Activated CD4-positive, CD25-positive, alpha-beta regulatory T cell (primary cell): Measurements from ENCODE around the gene KLRB1.
A peak's percentile ranks its signal among the peaks of the same experiment; 100 is the strongest.
"Not testable (repeated sequence)": the region's sequence is repeated elsewhere in the genome, so short reads cannot be mapped to it uniquely, and the experiment has no call there.

Experiments
- DNase-seq, 4 experiments: peaks; one replicate each; lab custom pipeline; 2025; lab: John Stamatoyannopoulos, UW

The KLRB1 gene

DNA sequence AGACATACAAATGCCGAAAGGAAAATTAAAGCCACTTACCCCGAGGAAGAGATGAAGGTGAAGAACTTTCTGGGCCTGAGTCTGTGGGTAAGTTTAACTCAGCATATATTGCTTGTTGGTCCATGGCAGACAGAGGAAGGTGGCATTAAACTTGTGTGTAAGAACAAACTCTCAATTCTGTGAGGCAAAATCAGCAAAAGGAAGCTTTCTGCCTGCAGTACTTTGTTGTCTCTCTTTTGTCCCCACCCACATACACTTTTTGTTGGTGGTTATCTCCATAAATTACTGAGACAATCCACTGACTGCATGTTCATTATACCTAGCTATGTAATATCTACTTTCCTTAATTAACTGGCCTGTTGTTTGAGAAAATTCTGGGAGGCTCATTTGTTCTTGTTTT is at the start of gene KLRB1:
Gene KLRB1, minus strand, starts transcription at position 201 of the 400 bp plus-strand sequence. Its CDS starts 77 bp downstream, at position 124.
- no peak for DNase-seq

DNA sequence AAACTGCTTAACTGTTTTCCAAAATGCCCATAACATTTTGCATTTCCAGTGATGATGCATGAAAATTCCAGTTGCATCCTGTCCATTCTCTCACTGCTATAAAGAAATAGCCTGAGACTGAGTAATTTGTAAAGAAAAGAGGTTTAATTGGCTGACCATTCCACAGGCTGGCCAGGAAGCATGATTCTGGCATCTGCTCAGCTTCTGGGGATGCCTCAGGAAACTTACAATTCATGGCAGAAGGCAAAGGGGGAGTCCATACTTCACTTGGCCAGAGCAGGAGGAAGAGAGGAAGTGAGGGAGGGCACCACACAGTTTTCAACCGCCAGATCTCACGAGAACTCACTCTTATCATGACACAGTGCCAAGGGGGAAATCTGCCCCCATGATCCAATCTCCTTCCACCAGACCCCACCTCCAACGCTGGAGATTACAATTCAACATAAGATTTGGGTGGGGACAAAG is 43.6 kb upstream of the KLRB1 start:
- DNase-seq: peak in 1 of 4 experiments; percentile 27

DNA sequence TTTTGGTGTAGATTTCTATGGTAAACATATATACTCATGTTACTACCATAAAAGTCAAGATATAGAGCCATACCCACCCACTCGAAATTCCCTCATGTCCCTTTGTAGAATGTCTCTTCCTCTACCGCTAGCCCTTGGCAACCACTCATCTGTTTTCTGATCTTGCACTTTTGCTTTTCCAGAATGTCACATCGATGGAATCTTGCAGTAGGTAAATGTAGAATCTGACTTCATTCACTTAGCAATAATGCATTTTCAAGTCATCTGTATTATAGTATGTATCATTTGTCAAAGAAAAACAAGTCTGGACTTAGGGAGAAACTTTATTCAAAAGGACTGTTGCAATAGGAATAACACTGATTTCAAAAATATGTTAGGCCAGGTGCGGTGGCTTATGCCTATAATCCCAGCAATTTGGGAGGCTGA is 42.4 kb upstream of the KLRB1 start:
- DNase-seq: no peak

DNA sequence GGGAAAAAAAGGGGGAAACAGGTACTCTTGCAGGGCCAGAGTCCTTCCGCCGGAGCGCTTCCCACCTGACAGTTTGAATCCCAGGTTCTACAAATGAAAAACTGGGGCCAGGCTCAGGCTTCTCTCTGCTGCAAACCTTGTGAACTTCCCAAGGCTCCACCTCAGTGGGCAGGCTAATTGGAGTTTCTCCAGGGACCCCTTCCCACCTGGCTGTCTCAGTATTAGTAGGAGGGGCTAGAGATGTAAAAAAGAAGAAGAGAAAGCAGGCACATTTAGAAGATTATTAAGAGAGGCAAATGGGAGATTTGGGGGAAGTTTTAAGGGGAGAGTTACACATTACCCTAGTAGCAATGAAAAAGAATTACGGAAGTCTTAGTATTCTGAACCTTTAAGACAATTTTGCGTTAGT is 41.8 kb upstream of the KLRB1 start:
- DNase-seq: no peak

DNA sequence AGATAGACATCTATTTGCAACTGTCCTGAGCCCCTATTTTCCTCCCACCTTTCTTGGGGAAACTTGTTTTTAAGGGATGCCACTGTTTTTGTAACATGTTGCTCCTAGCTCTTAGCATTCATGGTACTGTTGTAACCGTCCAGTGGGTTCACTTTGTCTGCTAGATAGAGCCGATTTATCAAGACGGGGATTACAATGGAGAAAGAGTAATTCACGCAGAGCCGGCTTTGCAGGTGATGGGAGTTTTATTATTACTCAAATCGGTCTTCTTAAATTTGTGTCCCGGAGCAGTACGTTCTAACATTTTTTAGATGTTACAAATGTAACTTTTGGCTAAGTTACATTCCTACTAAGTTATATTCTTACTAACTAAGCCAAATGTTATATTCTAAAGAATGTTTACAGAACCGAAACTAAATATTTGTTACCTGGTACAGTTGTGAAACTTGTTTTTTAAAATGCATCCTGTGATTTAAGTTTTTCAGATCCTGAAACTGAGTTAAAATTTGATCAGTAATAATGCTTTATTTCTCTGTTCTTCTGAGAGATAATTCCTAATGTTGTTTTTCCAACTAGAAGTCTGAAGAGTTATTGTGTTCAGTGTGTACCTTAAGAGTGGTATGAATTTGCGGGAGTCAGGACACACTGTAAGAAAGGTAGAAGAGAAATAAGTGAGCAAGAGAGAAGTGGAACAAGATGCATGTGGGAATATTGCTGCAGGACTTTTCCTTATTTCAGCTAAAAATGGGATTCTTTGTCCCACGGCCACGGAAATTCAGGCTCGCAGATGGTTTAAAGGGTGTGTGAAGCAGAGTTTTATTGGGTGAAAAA is 41.2 kb upstream of the KLRB1 start:
- DNase-seq: no peak

DNA sequence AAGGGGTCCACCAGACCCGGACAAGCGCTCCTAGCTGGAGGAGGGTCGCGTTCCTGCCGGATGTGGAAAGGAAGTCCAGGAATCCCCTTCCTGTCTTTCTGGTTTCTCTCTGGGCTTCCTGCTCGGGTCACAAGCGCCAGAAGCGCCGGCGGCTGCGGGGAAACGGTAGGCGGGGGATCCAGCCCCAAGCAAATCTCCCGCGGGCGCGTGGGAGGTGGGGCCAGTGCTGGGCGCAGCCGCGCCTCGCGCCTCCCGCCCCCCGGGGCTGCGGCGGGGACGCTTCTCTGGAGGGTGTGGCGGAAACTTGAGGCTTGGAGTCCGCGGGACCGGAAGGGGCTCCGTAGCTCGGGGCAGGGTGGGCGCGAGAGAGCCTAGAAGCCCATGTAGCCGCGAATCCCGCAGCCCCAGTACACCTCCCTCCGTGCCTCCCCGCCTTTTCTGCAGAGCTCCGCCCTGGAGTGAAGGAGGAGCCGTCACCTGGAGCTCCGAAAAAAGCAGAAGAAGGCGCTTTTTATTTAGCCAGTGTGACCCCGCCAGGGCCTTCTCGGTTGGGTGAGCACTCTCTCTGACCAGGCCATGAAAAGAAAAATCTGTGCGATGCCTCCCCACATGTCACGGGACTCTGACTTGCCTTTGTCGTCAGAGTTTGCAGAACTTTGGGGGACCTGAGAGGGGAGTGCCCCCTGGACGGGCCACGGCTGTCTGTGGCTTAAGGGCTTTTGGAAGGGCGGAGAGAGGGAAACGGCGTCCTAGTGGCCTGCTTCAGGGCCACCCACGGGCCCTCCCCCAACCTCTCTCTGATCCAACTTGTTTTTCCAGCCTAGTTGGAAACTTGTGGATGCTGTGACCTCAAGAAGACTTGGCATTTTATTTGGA is 40.3 kb upstream of the KLRB1 start:
- DNase-seq: peak; percentile 64 to 78 (median 75)

DNA sequence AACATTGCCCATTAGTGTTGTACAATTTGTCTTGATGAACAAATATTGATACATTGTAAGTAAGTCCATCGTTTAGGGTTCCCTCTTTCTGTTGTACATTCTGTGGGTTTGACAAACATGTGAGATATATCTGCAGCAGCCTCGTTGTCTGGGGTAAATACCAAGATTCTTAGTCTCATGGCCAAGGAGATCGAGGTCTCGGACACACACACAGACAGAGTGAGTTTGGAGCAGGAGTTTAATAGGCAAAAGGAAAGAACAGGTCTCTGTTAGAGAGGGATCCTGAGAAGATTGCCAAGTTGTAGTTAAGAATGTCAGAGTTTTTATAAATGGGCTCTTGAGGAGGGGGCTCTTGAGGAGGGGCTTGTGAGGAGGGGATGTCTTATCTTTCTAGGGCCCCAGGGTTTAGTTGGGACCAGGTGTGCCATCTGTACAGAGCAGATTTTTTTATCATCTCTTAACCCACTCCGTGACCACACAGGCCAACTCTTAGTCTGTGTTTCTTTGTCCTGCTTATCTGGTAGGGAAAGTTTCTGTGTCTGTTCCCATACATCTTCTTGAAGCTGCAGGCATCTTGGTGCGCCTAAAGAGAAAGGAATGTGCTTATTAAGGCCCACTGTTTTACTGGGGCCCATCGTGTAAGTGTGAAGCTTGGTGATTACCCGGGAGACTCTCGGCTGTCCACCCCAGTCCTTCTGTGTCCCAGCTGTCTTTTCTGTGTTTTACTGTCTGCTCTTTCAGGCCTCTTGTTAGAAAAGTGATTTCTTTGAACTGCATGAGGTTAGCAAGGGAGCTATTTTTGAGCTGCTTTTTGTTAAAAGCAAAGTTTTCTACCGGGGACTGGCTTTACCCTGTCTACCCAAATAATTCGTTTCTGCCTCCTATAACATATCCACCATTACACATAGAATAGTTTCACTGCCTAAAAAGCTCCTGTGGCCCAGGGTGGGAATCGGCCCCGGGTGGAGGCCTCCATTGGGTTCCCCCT is 39.4 kb upstream of the KLRB1 start:
- DNase-seq: no peak

DNA sequence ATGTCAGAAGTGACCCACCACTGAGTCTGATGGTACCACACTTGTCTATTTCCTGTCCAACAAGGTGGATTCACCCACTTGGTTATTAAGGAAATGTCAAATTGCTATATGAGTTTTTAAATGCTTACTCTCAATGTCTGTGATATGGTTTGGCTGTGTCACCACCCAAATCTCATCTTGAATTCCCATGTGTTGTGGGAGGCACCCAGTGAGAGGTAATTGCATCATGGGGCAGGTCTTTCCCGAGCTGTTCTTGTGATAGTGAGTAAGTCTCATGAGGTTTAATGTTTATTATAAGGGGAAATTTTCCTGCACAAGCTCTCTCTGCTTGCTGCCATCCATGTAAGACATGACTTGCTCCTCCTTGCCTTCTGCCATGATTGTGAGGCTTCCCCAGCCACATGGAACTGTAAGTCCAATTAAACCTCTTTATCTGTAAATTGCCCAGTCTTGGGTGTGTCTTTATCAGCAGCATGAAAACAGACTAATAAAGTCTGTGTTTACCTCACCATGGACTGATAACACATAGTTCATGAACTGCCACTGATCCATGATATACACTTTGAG is 37.4 kb upstream of the KLRB1 start:
- not testable (repeated sequence) for DNase-seq

DNA sequence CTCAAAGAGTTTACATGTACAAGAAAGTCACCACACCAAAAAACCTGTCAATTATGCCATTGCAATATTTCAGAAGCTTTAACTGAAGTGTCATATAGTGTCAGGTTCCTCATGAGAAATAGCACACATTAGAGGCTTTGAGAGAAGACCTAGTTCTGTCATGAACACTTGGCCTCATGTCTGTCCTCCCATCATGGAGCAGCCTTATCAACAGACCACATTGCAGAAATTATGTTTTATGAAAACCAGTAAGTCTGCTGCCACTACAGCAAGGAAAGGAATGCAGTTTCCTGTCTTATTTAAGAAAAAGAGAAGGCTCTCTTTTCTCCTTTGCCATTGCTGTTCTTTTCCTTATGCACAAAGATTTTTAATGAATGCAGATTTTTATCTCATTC is 35.5 kb upstream of the KLRB1 start:
- no peak for DNase-seq

DNA sequence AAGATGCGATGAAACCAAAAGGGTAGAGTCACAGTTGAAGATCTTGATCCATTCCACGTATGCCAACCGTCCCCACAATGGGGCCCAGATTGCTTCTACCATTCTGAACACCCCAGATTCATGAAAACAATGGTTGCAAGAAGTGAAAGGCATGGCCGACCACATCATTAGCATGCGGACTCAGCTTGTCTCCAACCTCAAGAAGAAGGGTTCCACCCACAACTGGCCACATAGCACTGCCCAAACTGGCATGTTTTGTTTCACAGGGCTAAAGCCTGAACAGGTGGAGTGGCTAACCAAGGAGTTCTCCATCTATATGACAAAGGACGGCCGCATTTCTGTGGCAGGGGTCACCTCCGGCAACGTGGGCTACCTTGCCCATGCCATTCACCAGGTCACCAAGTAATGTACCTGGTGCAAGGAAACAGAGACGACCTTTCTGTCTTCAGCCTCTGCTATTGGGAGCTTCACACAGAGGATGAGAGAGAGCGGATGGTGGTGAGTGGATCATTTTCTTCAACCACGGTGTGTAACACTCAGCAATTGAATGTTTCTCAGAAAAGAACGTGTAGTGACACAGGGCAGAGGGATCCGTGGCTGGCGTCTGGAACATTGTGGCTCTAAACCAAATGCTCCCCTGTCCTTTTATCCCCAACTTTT is 35.0 kb upstream of the KLRB1 start:
- no peak for DNase-seq

DNA sequence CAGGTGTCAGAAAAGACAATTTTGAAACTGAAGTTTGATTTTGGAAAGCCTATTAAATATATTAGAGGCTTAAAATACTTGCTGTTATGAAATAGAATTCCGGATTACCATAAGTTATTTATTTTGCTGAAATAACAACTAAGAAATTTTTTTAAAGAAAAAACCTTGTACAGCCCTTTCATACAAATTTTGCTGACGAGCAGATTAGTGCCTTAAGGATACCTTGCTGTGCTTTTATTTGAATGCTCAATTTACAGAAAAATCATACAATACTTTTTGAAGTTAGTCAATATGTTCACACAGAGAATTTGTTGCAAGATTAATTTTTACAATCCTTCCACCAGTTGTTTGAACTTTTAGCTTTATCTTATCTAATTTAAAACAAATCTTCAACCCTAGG is 32.3 kb upstream of the KLRB1 start:
- no peak for DNase-seq

DNA sequence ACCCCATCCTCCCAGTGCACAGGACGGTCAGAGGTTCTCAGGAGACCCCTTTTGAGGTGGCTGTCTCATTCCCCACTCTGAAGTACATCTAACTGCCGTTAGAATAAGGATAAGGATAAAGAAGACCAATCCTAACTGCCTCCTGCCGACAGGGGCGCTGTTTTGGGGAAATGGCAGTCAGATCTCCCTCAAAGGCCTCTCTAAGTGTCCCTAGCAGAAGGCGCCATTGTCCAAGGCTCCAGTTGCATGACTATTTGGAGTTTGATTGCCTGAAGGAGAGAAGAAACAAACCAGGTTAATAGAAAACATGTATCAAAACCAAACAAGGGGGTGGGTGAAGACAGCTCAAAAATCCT is 29.1 kb upstream of the KLRB1 start:
- DNase-seq: no peak

DNA sequence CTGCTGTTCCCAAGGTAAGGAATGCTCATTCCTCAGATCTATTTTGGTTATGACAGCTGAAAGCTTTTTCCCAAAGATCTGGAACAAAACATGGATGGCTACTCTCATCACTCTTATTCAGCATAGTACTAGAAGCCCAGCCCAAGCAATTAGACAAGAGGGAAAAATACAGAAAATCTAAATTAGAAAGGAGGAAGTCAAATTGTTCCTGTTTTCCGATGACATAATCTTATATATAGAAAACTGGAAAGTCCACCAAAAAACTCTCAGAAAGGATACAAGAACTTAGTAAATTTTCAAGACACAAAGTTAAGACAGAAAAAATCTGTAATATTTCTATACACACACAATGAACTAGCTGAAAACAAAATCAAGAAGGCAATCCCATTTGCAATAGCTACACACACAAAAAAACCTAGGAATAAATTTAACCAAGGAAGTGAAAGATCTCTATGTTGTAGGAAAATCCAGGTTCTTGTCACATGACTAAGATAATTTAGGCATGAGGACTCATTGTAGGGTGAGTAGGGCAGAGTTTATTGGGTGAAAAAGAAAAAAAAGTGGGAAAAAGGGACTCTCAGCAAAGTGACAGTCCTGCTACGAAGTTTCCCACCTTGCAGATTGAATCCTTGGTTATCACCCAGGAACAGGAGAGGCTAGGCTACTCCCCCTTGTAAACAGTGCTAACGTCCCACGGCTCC is 28.6 kb upstream of the KLRB1 start:
- no peak for DNase-seq

DNA sequence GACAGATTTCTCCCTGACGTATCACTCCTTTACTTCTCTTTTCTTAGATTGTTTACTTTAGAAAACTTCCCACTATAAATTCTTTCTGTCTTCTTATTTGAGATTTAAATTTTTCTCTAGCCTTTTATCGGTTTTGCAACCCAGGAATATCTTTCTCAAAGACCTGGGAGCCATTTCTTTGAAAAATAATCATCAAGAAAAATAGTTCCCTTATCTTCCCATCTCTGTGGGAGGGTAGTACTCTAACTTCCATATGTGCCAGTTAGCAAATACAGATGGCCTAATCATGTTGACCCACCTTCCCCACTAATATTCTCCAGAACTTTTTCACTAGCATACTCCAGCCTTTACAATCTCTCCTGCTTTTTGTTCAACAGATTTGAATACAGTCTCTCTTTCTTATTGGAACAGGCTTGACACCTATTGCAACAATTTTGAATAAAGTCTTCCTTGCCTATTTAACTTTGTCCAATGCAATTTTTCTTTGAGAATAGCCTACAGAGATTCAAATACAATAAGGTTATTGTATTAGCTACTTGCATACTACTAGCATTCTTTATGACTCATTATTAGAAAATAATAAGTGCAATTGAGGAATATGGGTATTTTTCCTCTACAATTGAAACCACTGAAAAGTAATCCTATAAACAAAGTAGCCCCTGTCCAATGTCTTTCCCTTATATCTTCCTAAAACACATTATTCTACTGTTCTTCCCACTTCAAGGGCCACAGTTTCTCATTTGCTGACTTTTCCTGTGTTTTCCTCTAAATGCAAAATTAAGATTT is 27.4 kb upstream of the KLRB1 start:
- no peak for DNase-seq

DNA sequence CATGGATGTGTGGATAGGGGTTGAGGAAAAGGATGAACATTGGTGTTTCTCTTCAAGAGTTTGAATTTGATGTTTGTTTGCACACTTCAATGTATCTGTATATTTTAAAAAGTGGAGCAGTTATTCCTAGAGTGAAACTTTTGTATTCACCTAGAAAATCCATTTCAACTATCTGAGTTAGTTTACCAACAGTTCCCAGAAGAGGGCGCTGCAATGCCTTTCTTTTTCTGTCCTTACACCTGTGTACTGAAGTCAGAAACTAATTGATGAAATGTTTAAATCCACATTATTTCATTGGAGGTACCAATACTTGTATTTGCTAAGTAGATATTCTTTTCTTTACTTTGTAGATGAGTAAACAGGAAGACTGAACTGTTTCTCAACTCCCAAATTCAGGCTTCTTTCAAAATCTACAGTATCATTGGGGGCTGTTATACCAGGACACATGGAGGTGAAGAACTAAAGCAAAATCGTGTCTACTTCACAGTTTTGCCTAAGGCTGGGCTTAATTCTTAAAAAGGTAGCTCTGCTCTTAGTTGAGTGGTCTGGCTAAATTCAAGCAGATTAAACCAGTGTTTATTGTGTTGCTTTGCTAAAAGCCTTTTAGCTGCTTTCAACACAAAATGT is 26.6 kb upstream of the KLRB1 start:
- DNase-seq: peak; percentile 52 to 71 (median 60)

DNA sequence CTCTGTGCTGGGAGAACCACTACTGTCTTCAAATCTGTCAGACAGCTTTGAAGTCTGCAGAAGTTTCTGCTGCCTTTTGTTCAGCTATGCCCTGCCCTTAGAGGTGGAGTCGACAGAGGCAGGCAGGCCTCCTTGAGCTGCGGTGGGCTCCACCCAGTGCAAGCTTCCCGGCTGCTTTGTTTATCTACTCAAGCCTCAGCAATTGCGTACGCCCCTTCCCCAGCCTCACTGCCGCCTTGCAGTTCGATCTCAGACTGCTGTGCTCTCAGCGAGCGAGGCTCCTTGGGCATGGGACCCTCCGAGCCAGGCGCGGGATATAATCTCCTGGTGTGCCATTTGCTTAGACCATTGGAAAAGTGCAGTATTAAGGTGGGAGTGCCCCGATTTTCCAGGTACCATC is 25.1 kb upstream of the KLRB1 start:
- DNase-seq: no peak

DNA sequence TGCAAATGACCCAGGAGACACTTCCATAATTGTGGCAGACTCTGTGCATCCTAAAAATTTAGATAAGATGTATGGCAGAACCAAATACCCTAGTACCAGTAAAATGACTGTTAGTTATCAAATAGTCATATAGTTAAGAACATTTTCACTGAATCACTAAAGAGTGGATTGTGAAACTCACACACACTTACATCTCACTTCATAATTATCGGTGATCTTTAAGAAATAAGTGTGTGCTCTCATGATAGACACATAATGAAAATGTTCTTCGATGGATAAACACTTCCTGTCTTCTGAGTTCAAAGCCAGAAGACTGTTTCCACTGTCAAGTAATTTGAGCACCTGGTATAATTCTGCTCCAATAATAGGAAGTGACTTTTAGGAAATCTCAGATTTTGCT is 19.1 kb upstream of the KLRB1 start:
- DNase-seq: no peak

DNA sequence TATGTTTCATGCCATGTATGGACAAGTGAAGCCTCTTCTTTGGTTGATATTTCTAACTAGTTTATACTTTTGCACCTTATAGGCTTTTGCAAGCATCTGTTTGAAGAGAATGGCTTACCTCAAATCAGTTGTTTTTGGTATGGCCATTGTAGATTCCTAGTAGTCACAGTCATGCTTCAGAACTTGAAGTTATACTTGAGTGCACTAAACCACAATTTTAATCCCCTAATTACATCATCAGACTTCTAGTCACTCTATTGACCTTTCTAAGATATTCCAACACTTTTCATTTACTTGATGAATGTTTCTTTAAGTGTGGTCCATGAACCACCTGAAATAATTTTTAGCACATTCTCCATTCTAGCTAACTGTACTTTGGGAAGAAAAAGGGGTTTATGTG is 18.6 kb upstream of the KLRB1 start:
- no peak for DNase-seq

DNA sequence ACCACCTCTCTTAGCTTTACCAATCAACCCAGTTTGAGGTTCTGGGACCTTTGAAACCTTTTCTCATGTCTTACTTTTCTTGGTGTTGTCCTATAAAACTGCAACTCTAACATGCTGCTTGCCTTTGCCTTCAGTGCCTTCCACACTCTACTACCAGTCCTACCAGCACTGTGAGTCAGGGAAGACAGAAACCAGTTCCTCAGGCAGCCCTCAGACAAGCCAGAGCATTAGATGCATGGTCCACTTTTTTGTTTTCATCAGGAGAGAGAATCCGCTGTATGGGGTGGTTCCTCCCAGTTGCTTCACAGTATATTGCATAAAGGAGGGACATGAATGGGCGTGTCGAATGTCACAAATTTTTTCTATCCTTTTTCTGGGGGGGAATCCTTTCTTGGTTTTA is 17.3 kb upstream of the KLRB1 start:
- DNase-seq: no peak
